ENCODE results near the gene CFAP99.

- TF ChIP-seq POLR2A (IDR thresholded peaks at IDR 0.05) (no peak), CTCF (IDR thresholded peaks at IDR 0.05 in 4 of 5, conservative IDR thresholded peaks at IDR 0.05 in 1 of 5) (no peak)
These were observed 50.6 kb downstream of the CFAP99 start for GRCh38 chr4:2469192-2469984.
